Kidney (tissue), 14 donors: ENCODE data around the gene SLC24A5. TPM values are rescaled to one million over a fixed set of nuclear protein-coding genes. Genes with fewer than 3 reads are reported as not detected.
A peak's percentile ranks its signal among the peaks of the same experiment; 100 is the strongest.

Experiments used
- DNase-seq, 5 donors: peaks; one replicate each; pipeline ENCODE4 v3.0.0-alpha.2; 2013 to 2020
- FAIRE-seq: peaks from 2 replicates; lab custom pipeline; 2012; peaks lifted over from hg19 to GRCh38; lab: Jason Lieb, UNC
- H3K27ac ChIP-seq, 2 donors: one replicate each; pipeline ENCODE4 v1.7.0; 2013; ENCODE audit warnings: low read depth in 2 of 2, low read length in 2 of 2, inconsistent platforms in 1 of 2
- H3K27me3 ChIP-seq: one replicate; pipeline ENCODE4 v1.7.1; 2013; ENCODE audit warnings: low read length, inconsistent platforms; ENCODE audit not compliant: control insufficient read depth, insufficient read depth
- H3K36me3 ChIP-seq, 3 donors: one replicate each; pipeline versions ENCODE4 v1.7.0 to v1.7.1; 2013; ENCODE audit warnings: low read length in 3 of 3, control low read depth in 1 of 3, inconsistent platforms in 1 of 3; ENCODE audit not compliant: insufficient read depth in 3 of 3, control insufficient read depth in 2 of 3
- H3K4me1 ChIP-seq, 3 donors: one replicate each; pipeline versions ENCODE4 v1.7.0 to v1.7.1; 2013; ENCODE audit warnings: low read length in 3 of 3, inconsistent platforms in 1 of 3, low read depth in 1 of 3; ENCODE audit not compliant: control insufficient read depth in 2 of 3, insufficient read depth in 2 of 3
- H3K4me3 ChIP-seq, 3 donors: one replicate each; pipeline versions ENCODE4 v1.7.0 to v1.8.1; 2013; ENCODE audit warnings: low read length in 3 of 3, control low read depth in 1 of 3, inconsistent platforms in 1 of 3
- H3K9ac ChIP-seq, 3 donors: one replicate each; pipeline versions ENCODE4 v1.7.0 to v1.7.1; 2013; ENCODE audit warnings: low read length in 3 of 3, control low read depth in 1 of 3, inconsistent platforms in 1 of 3
- H3K9me3 ChIP-seq, 3 donors: one replicate each; pipeline versions ENCODE4 v1.7.0 to v1.7.1; 2013; ENCODE audit warnings: low read length in 3 of 3, control low read depth in 1 of 3, inconsistent platforms in 1 of 3; ENCODE audit not compliant: control insufficient read depth in 2 of 3, insufficient read depth in 1 of 3
- CTCF ChIP-seq: IDR thresholded peaks from 3 replicates; pipeline ENCODE4 v1.5.1; 2012; ENCODE audit warnings: mild to moderate bottlenecking, moderate library complexity, borderline replicate concordance; ENCODE audit not compliant: insufficient read depth; ENCODE audit errors: extremely low read depth
- intact Hi-C: fragments of 100-400 bp; cut with DNase I; formaldehyde crosslinking; loops from one replicate; pipeline ENCODE4 v1.11.1; 2022
- polyA plus RNA-seq: library from polyadenylated mRNA; stranded (reverse); fragments of 350-450 nt; fragmentation: Illumina TruSeq; extraction: RNeasy Lipid Tissue Mini Kit (QIAGEN cat#74804); gene quantifications from one replicate; pipeline ENCODE4 v1.2.3, GENCODE V29; 2014; ENCODE audit warnings: low read depth, low replicate concordance; ENCODE audit not compliant: insufficient read depth
- total RNA-seq: library from RNA; stranded (reverse); fragmentation: NEBNext Ultra II Directional; extraction: Animal tissue kit (Norgen Biotek cat#: 25700); gene quantifications from one replicate; pipeline ENCODE4 v1.2.1, GENCODE V29; 2021
- donor health status: control.
- donor health status: control.
- donor health status: control.
- donor health status: control.
- donor health status: control.
- donor health status: DM: yes; HTN: yes; CAD: no.
- donor health status: Normal renal cell carcinoma (clear cell type).

Gene SLC24A5
- total and polyA plus RNA-seq, 2 donors from 2014 or later: not detected

DNA sequence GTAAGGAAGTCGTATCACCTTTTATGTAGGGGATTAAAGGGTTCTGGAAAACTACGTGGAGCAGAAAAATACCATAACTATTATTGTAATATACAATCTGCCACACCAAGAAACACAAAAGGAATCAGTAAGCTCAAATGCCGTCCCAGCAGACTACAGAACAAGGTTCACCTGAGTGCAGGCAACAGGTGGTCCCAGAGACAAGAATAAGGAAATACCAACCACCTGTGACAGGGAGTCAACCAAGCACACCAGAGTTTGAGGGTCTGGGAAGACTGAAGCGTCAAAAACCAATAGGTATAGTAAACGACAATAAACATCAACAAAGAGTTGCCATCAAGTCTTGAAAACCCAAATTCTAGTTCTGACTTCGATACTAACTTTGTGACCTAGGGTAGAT, 12.1 kb downstream of the SLC24A5 start:
- H3K36me3 ChIP-seq: no peaks in the 10 kb centered on the region
- H3K27ac ChIP-seq: no peak overlapping the region
- H3K4me3 ChIP-seq: no peak overlapping the region
- H3K9ac ChIP-seq: no peak overlapping the region
- intact Hi-C loops: no loop called here
- no peaks in the 10 kb centered on the region for H3K4me1 ChIP-seq
- H3K27me3 ChIP-seq: no peaks in the 10 kb centered on the region
- FAIRE-seq (no peak), DNase-seq (no peak)
- TF ChIP-seq CTCF: no peak
- H3K9me3 ChIP-seq: no peaks in the 10 kb centered on the region

DNA sequence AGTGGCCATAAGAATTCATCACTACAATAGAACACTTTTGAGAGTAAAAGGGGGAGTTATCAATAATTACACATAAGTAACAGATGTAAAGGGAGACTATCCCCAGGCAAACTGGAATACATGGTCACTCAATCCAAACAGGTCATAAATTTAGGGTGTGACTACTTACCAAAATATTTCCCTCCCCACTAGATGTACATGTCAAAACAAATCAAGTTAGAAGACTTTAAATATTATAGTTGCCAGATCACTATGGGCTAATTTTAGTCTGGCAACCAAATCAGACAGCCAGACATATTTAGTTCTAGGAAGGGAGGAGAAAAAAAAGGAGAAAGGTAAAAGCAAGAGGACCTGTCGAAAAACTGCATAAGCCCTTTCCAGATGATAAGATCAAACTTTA, 23.1 kb downstream of the SLC24A5 start:
- Histone ChIP-seq H3K27me3 (no peaks in the 10 kb centered on the region), H3K36me3 (peaks cover 0 to 2% (median 0%) of the 10 kb centered on the region in 3 donors), H3K4me1 (peaks cover 0 to 4% (median 0%) of the 10 kb centered on the region in 3 donors), H3K9ac (no peak overlapping the region), H3K9me3 (no peaks in the 10 kb centered on the region), H3K27ac (no peak overlapping the region), H3K4me3 (no peak overlapping the region)
- DNase-seq (no peak), FAIRE-seq (no peak)
- no peak for TF ChIP-seq CTCF
- intact Hi-C loops: no loop called here

GRCh38 chr15:48144889-48145288, 24.1 kb downstream of the SLC24A5 start:
- Histone ChIP-seq H3K27ac (no peak overlapping the region), H3K27me3 (no peaks in the 10 kb centered on the region), H3K4me1 (peaks cover 0 to 4% (median 0%) of the 10 kb centered on the region in 3 donors), H3K36me3 (peaks cover 0 to 2% (median 0%) of the 10 kb centered on the region in 3 donors), H3K9me3 (no peaks in the 10 kb centered on the region), H3K9ac (no peak overlapping the region), H3K4me3 (no peak overlapping the region)
- FAIRE-seq: no peak
- DNase-seq: peak in 1 of 5 donors; percentile 6
- intact Hi-C loops: no loop called here
- TF ChIP-seq CTCF: no peak

- Histone ChIP-seq H3K4me1 (no peaks in the 10 kb centered on the region), H3K9ac (no peak overlapping the region), H3K4me3 (no peak overlapping the region), H3K9me3 (no peaks in the 10 kb centered on the region), H3K27ac (no peak overlapping the region), H3K27me3 (no peaks in the 10 kb centered on the region), H3K36me3 (peaks cover 0 to 2% (median 0%) of the 10 kb centered on the region in 3 donors)
- DNase-seq (no peak), FAIRE-seq (no peak)
- intact Hi-C loops: no loop called here
- no peak for TF ChIP-seq CTCF
Measured at GRCh38 chr15:48145923-48146322, 25.1 kb downstream of the SLC24A5 start.
